Activated T-cell treated with anti-CD3 and anti-CD28 coated beads, Interleukin-2, amount 50 U/mL, for 4 hours (primary cell): ENCODE data around the gene ARHGEF33. TPM values are rescaled to one million over a fixed set of nuclear protein-coding genes. Genes with fewer than 3 reads are reported as not detected.

Experiments
- total RNA-seq, 3 donors: library from RNA; stranded (reverse); gene quantifications; one replicate each; pipeline ENCODE4 v1.2.1, GENCODE V29; 2021

Gene ARHGEF33
- total RNA-seq, 3 donors from 2014 or later, result 0.05 to 0.35 TPM; not detected in 1

Other genes with a start within 250 kb of the ARHGEF33 start
- 10 to 100 TPM; 35.2 to 77.9 (median 58.8) TPM for gene GALM, start 223.8 kb upstream of the ARHGEF33 start, total RNA-seq
- gene SRSF7, start 138.5 kb upstream of the ARHGEF33 start, total RNA-seq, result 100 to 1,000 TPM; 431 to 454 (median 451) TPM
- gene GEMIN6, start 111.7 kb upstream of the ARHGEF33 start, total RNA-seq, result 10 to 100 TPM; 34.2 to 45.7 (median 39.3) TPM
- gene DHX57, start 13.9 kb upstream of the ARHGEF33 start, total RNA-seq, result 10 to 100 TPM; 20.2 to 21.6 (median 21.3) TPM
- 10 to 100 TPM in 1 of 3 donors, 1 to 10 TPM in 2; 6.8 to 11.3 (median 8.5) TPM for gene MORN2, start 13.9 kb upstream of the ARHGEF33 start, total RNA-seq
- gene SOS1, start 231.2 kb downstream of the ARHGEF33 start, total RNA-seq, result 10 to 100 TPM; 21.0 to 31.5 (median 24.7) TPM